PC-3 (cell line): ENCODE measurements around the gene C11orf91. TPM values are rescaled to one million over a fixed set of nuclear protein-coding genes. Genes with fewer than 3 reads are reported as not detected.

Experiments used
- ATAC-seq: fragments of 200-7000 bp; cut with Tn5 transposase; 2 replicates; pipeline ENCODE4 v1.9.1; 2020; ENCODE audit warnings: mild to moderate bottlenecking, moderate library complexity
- BruUV-seq: library from RNA; stranded (reverse); fragments of 400-500 nt; replicated peaks from 2 replicates; lab custom pipeline; 2021; lab: Mats Ljungman, UMichigan
- CTCF ChIA-PET: fragments of 300-600 bp; sonication (Branson Sonifier 250); formaldehyde crosslinking; loops from one replicate; lab custom pipeline; 2022; ENCODE audit warnings: antibody characterized with exemption; lab: Charles Lee
- POLR2A ChIA-PET: fragments of 300-600 bp; sonication (Branson Sonifier 250); formaldehyde crosslinking; loops from one replicate; lab custom pipeline; 2022; ENCODE audit warnings: antibody characterized with exemption; ENCODE audit not compliant: unreplicated experiment; lab: Charles Lee
- DNase-seq: peaks from one replicate; pipeline ENCODE4 v3.0.0-alpha.2; 2015
- H2AFZ ChIP-seq: fragments of 300-600 bp; sonication (generic); 2 replicates; pipeline ENCODE4 v1.6.0; 2016; ENCODE audit warnings: antibody characterized with exemption, low read length
- H3F3A ChIP-seq: fragments of 300-600 bp; sonication (generic); one replicate; pipeline ENCODE4 v1.6.0; 2017; ENCODE audit warnings: antibody characterized with exemption, low read length, control low read depth, mild to moderate bottlenecking; ENCODE audit not compliant: unreplicated experiment
- H3K27ac ChIP-seq: fragments of 300-600 bp; sonication (generic); 2 replicates; pipeline ENCODE4 v1.5.1; 2016; ENCODE audit warnings: mild to moderate bottlenecking, low read length
- H3K27me3 ChIP-seq: fragments of 300-600 bp; sonication (generic); 2 replicates; pipeline ENCODE4 v1.6.1; 2016; ENCODE audit warnings: low read length, mixed read lengths
- H3K36me3 ChIP-seq: fragments of 300-600 bp; sonication (generic); 2 replicates; pipeline ENCODE4 v1.6.1; 2016; ENCODE audit warnings: low read depth, mixed run types, low read length, mixed read lengths
- H3K4me1 ChIP-seq: fragments of 300-600 bp; sonication (generic); 2 replicates; pipeline ENCODE4 v1.5.1; 2016; ENCODE audit warnings: low read length; ENCODE audit not compliant: insufficient read depth
- H3K4me2 ChIP-seq: fragments of 300-600 bp; sonication (generic); 2 replicates; pipeline ENCODE4 v1.6.0; 2016; ENCODE audit warnings: low read length
- H3K4me3 ChIP-seq: fragments of 300-600 bp; sonication (generic); 2 replicates; pipeline ENCODE4 v1.5.1; 2016; ENCODE audit warnings: mild to moderate bottlenecking, low read length, mixed read lengths
- H3K79me2 ChIP-seq: fragments of 300-600 bp; sonication (generic); 2 replicates; pipeline ENCODE4 v1.6.1; 2017; ENCODE audit warnings: low read length, mixed read lengths
- H3K9ac ChIP-seq: fragments of 300-600 bp; sonication (generic); 2 replicates; pipeline ENCODE4 v1.6.0; 2016; ENCODE audit warnings: mild to moderate bottlenecking, low read length
- H3K9me2 ChIP-seq: fragments of 300-600 bp; sonication (generic); replicated peaks from 2 replicates; pipeline ENCODE4 v1.6.1; 2016; ENCODE audit warnings: mixed run types, low read length, mixed read lengths
- H3K9me3 ChIP-seq: fragments of 300-600 bp; sonication (generic); 2 replicates; pipeline ENCODE4 v1.6.1; 2016; ENCODE audit warnings: low read length, mixed read lengths
- H4K20me1 ChIP-seq: fragments of 300-600 bp; sonication (generic); 2 replicates; pipeline ENCODE4 v1.6.1; 2016; ENCODE audit warnings: low read length, mixed read lengths
- EZH2 ChIP-seq: fragments of 300-600 bp; sonication (generic); IDR thresholded peaks from one replicate; pipeline ENCODE4 v1.6.1; 2017; ENCODE audit warnings: antibody characterized with exemption, mild to moderate bottlenecking, low read length; ENCODE audit not compliant: unreplicated experiment
- EZH2phosphoT487 ChIP-seq: fragments of 300-600 bp; sonication (generic); IDR thresholded peaks from 2 replicates; pipeline ENCODE4 v1.6.1; 2018; ENCODE audit warnings: mild to moderate bottlenecking, antibody characterized with exemption, low read length, borderline replicate concordance
- intact Hi-C: fragments of 100-400 bp; cut with micrococcal nuclease; formaldehyde crosslinking; loops from 2 replicates; pipeline ENCODE4 v1.9.0; 2023
- total RNA-seq: library from RNA; depleted of rRNA; stranded (reverse); fragments of >200 nt; gene quantifications from 2 replicates; pipeline ENCODE4 v1.2.3, GENCODE V29; 2014
- TF ChIP-seq, protein P1 (sequence below): fragments of 300-600 bp; sonication (generic); conservative IDR thresholded peaks from 2 replicates; pipeline ENCODE4 v1.5.1; 2017; ENCODE audit warnings: antibody characterized with exemption, low read depth, mild to moderate bottlenecking, low read length

C11orf91 gene
- total RNA-seq, 1 experiment from 2014 or later = not detected

DNA sequence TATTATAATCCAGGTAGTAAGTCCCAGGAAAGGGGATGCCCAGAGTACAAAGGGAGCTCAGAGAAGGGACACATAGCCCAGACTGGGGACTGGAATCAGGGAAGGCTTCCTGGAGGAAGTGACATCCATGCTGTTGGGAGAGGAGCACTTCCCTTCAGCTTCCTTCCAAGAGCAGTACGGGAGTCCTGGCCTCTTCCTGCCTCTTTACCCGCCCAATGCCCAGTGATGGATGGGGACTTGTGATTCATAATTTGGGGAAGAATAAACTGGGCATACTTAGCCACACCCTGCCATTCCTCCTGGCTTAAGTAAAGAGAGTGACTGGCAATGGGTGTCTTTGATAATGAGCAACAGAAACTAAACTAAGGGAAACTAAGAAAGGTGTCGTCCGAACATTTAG is 11.5 kb downstream of the C11orf91 start:
- peaks cover 60% of the 10 kb centered on the region for H3K4me1 ChIP-seq
- H3K36me3 ChIP-seq = no peaks in the 10 kb centered on the region
- ATAC-seq (peak; percentile 27), DNase-seq (peak; percentile 90)
- no peaks in the 10 kb centered on the region for H3K27me3 ChIP-seq
- H3F3A ChIP-seq = peaks cover 22% of the 10 kb centered on the region
- no peaks in the 10 kb centered on the region for H3K79me2 ChIP-seq
- intact Hi-C loops = loop anchor here (5.0 kb wide), 2 partner anchors 237 to 432 kb away; partner anchors contain the start of gene HIPK3
- no peaks in the 10 kb centered on the region for H4K20me1 ChIP-seq
- H3K9me2 ChIP-seq = no peaks in the 10 kb centered on the region
- ChIA-PET CTCF (interaction anchor here (0.5 to 5.3 kb wide), 4 partner anchors 13 to 296 kb away, joined by 3 to 44 read pairs (median 3); no protein-coding TSS in a partner anchor), POLR2A (interaction anchor here (0.5 to 3.5 kb wide), 5 partner anchors 12 to 47 kb away, joined by 3 to 45 read pairs (median 6); partner anchors contain the start of genes C11orf91 and CD59)
- H2AFZ ChIP-seq = 0 out of 2 replicates have a peak overlapping the region, but pooled peaks have one; percentile 12
- no peak for TF ChIP-seq EZH2
- no peak for TF ChIP-seq EZH2phosphoT487
- TF ChIP-seq, protein P1, sequence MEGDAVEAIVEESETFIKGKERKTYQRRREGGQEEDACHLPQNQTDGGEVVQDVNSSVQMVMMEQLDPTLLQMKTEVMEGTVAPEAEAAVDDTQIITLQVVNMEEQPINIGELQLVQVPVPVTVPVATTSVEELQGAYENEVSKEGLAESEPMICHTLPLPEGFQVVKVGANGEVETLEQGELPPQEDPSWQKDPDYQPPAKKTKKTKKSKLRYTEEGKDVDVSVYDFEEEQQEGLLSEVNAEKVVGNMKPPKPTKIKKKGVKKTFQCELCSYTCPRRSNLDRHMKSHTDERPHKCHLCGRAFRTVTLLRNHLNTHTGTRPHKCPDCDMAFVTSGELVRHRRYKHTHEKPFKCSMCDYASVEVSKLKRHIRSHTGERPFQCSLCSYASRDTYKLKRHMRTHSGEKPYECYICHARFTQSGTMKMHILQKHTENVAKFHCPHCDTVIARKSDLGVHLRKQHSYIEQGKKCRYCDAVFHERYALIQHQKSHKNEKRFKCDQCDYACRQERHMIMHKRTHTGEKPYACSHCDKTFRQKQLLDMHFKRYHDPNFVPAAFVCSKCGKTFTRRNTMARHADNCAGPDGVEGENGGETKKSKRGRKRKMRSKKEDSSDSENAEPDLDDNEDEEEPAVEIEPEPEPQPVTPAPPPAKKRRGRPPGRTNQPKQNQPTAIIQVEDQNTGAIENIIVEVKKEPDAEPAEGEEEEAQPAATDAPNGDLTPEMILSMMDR = no peak
- peak overlapping the region; percentile 39 for H3K4me3 ChIP-seq
- H3K9ac ChIP-seq = peak overlapping the region; percentile 99
- BruUV-seq = no TSS peak
- no peaks in the 10 kb centered on the region for H3K9me3 ChIP-seq
- peak overlapping the region; percentile 77 for H3K4me2 ChIP-seq
- H3K27ac ChIP-seq = peak overlapping the region; percentile 100

DNA sequence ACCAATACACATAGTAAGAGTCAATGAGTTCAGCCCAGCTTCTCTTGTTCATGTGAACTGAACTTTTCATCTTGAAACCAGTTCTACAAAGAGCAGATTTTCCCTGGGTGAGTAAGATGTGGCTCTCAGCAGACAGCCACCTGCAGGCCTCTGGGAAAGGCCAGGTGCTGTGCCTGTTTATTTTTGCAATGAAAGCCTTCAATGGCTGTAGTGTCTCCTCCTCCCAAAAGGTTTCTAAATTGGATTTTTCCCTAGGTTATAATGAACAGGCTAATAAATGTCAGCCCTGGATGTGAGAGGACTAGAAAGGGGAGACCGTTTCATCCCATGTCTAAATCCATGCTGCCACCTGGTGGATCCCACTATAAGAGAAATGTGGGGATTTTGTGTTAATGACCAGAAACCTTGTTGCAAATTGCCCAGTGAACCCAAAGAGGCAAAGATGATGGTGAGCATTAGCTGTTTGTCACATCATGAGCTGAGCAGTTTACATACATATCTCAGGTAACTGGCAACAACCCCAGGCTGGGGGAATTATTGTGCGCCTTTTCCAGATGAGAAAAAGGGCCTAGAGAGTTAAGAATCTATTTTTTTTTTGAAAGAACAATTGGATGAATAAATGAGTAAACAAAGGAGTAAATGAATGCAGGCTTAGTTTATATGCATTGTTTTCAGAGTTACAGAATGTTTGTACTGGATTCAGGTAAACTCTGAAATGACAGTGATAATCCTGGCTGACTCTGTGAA is 12.7 kb downstream of the C11orf91 start:
- Histone ChIP-seq H3K4me3 (no peak overlapping the region), H3K27me3 (no peaks in the 10 kb centered on the region), H3F3A (peaks cover 22% of the 10 kb centered on the region), H3K36me3 (no peaks in the 10 kb centered on the region), H3K79me2 (no peaks in the 10 kb centered on the region), H2AFZ (0 out of 2 replicates have a peak overlapping the region, but pooled peaks have one; percentile 14), H4K20me1 (no peaks in the 10 kb centered on the region), H3K4me2 (peak overlapping the region; percentile 77; the same call in 1 of the 2 replicates), H3K9me2 (no peaks in the 10 kb centered on the region), H3K9ac (peak overlapping the region; percentile 99), H3K4me1 (peaks cover 51% of the 10 kb centered on the region), H3K27ac (peak overlapping the region; percentile 100), H3K9me3 (no peaks in the 10 kb centered on the region)
- ChIA-PET POLR2A (no interaction called here), CTCF (interaction anchor here (1.4 to 5.3 kb wide), 2 partner anchors 55 to 325 kb away, joined by 11 to 44 read pairs; no protein-coding TSS in a partner anchor)
- BruUV-seq = no TSS peak
- intact Hi-C loops = loop anchor here (1.0 to 5.0 kb wide), 5 partner anchors 145 to 522 kb away; partner anchors contain the start of gene HIPK3
- TF ChIP-seq, protein P1 = peak; percentile 97
- no peak for TF ChIP-seq EZH2phosphoT487
- ATAC-seq = no peak
- peak; percentile 82 for DNase-seq
